ENCODE results near the gene DENND1C.

DENND1C gene

DNA sequence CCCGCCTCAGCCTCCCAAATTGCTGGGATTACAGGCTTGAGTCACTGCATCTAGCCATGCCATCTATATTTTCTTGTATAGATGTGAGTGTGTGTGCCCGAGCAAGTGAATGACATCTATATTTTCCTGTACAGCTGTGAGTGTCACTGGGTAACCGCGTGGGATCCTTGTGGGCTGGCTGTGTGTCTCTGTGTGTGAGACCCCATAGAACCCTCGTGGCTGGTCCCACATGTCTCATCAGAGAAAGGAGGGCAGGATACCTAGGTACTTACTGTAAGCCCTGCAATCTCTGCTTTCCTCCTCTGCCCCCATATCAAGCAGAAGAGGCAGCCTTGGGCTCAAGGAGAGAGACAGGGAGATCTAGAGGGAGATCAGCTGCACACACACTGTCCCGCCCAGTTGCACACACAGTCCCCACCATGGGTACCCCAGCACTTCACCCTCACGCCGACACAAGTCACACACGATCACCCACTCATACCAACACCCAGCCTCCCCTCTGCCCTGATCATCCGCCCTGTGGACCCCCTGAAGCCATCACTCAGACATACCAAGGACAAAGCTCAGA lies 655 bp downstream of the DENND1C start:
- DNase-seq (ENCODE audit: low read depth in 2 of 2, low spot score in 1 of 2): peak in 1 of 2 donors; percentile 30

DNA sequence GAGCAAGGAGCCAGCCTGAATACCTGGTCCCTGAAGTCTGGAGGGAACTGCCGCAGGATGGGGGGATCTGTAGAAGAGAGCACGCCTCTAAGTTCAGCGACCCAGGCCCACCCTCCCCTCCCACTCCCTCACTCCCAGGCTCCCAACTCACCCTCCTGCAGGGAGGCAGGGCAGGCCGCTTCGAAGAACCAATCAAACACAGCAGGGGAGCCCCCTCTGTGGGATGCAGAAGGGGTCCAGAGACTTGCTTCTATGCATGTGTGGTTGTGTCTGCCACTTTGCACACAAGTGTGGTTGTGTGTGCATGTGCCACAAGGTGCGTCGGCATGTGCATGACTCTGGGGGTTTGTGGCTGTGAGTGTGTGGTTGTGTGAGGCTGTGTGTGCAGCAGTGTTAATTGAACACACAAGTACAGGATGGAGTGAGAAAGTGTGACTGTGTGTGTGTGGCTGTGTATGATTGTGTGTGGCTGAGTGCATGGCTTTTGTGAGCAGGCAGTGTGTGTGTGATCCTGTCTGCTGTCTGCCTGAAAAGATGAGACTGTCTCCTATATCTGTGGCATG lies 1.7 kb downstream of the DENND1C start:
- DNase-seq (ENCODE audit: low read depth in 2 of 2, low spot score in 1 of 2): no peak

DNA sequence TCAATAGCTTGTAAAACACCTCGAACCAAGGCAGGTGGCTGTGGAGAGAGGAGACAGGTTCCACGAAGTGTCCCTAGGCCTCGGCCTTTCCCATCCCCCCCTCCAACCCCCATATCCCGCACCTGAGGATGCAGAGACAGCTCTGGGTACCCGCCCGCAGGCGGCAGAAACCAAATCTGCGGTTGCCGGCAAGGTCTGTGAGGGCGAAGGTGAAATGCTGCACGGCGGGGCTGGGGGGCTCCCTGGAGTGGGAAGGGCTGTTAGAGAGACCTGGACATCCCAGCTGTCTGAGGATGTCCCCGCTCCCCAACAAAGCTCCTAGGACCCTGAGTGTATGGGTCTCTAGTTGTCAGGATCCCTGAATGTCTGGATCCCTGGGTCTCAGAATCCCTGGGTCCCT lies 2.8 kb downstream of the DENND1C start:
- no peak for DNase-seq (ENCODE audit: low read depth in 2 of 2, low spot score in 1 of 2)

DNA sequence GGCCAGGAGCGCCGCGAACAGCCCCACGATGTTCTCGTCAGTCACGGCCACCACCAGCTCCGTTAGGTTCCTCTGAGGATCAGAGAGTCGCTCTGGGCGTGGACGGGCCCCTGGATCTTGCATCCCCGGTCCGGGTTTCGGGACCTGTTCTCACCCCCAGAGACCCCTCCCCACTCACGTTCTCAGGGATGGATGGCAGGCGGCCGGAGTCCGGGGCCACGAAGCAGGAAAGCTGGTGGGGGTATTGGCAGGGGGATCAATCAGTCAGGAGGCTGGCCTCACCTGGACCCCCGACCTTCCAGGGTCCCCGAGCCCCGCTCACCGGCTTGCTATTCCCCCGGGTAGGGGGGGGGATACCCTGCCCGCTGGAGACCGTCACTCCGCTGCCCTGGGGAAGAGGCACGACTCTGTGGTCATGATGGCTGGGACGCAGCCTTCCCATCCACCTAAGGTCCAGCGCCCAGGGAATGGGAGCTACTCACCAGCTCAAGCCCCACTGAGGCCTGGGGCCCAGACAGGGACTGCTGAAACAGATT lies 4.6 kb downstream of the DENND1C start:
- no peak for DNase-seq (ENCODE audit: low read depth in 2 of 2, low spot score in 1 of 2)

DNA sequence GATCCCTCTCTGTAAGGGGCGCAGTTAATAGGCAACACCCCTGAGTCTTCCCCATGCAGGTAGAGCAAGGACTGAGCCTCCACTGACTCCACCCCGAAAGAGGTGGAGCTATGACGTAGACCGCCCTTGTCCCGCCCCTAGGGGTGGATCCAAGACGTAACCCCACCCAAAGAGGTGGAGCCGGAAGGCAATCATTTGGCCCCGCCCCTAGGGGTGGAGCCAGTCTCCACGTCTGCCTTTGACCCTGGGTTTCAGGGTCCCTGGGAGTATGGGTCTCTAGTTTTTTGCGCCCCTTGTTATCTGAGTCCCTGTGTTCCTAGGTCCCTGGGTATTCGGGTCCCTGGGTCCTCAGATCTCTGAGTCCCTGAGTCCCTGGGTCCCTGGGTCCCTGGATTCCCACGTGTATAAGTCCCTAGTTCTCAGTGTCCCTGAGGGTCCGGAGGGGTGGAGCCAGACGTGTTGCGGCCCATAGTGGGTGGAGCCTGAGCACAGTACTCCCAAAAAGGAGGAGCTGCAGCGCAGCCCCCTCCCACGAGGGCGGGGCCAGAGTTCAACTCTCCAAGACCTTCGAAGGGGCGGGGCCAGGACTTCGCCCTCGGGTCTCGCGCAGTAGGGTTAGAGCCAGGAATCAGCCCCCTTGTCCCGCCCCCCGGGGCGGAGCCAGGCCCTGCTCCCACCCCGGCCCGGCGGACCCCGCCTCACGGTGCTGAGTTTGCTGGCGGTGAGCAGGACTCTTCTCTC lies 5.3 kb downstream of the DENND1C start:
- DNase-seq (ENCODE audit: low read depth in 2 of 2, low spot score in 1 of 2): peak in 1 of 2 donors; percentile 24

DNA sequence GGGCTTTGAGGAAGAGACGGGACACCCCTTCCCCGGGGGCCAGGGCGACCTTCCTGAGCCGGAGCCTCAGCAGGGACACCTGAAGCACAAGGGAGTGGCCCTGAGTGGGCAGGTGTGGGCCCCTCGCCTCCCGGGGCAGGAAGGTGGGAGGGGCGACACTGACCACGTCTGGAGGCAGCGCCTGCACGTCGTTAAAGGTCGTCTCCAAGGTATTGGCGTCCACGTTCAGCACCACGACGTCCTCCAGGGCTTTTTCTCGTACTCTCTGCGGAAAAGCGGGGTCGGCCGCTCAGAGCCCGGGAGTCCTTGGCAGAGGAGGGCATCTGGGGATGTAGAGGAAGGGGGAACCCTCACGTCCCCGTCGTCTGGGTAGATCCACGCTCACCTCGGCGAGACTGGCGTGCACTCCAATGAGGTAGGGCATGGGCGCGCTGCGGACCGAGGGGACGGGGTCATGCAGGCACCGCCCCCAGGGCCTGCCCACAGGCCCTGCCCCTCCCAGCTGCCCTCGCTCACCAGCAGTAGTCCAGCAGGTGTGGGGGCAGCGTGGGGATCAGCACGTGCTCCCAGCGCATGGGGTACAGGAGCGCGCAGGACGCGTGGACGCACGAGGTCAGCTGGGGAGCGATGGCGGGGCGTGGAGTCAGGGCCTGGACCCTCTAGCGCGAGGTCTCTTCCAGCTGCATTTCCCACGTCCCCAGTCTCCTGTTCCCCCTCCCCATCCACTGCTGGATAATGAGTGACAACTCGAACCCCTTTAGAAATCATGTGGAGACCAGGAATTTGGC lies 6.1 kb downstream of the DENND1C start:
- no peak for DNase-seq (ENCODE audit: low read depth in 2 of 2, low spot score in 1 of 2)

DNA sequence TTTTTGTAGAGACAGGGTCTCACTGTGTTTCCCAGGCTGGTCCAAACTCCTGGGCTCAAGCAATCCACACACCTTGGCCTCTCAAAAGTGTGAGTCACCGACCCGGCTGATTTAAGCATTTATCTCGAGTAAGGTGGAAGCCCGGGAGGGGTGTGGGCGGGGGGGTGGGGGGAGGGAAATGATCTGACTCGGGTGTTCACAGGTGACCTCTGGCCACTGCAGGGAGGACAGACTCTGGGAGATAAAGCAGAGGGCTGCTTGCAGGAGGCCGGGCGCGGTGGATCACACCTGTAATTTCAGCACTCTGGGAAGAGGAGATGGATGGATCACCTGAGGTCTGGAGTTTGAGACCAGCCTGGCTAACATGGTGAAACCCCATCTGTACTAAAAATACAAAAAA lies 7.9 kb downstream of the DENND1C start:
- no peak for DNase-seq (ENCODE audit: low read depth in 2 of 2, low spot score in 1 of 2)

DNA sequence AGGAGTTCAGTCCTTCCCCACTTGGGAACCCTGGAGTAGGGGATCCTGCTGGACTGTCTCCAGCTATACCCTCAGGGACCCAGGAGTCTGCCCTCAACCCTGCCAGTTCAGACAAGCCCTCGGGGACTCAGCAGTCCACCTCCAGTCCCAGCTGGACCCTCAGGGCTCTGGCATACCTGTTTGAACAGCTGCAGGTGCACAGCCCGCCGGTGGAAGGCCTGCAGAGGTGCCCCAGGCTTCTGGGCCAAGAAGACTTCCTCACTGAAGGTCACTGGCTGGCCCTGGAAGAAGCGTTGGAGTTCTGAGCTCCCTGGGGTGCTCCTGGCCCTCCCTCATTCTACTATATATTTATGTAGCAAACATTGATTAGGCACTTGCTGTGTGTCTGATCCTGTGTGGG lies 8.9 kb downstream of the DENND1C start:
- DNase-seq (ENCODE audit: low read depth in 2 of 2, low spot score in 1 of 2): no peak

DNA sequence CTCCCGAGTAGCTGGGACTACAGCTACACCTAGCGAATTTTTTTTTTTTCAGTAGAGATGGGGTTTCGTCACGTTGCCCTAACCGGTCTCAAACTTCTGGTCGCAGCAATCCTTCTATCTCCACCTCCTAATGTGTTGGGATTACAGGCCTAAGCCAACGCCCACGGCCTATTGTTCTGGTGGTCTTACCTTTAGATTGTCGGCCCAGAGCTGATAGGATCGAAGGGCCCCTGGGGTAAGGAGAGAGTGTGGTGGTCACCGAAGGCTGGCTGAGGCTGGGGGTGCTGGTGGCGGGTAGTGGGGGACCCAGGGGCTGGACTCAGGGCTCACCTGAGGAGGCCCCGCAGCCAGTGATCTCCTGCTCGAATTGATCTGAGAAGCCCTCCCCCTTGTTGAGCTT lies 10.5 kb downstream of the DENND1C start:
- no peak for DNase-seq (ENCODE audit: low read depth in 2 of 2, low spot score in 1 of 2)

DNA sequence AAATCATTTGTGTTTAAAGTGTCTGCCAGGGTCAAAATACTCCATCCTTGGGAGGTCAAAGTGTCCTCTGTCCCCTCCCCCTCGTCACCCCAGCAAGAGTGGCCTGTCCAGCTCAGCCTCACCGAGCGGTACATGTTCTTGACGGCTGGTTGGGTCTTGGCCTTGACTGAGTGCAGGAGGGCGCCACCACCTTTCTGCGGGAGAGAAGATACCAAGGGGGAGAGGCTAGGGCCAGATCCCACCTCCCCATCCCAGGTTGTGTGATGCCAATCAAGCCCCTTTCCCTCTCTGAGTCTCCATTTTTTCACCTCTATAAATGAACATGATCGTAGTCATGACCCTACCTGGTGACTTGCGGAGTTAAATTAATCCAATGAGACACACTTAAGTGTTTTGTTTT lies 11.4 kb downstream of the DENND1C start:
- no peak for DNase-seq (ENCODE audit: low read depth in 2 of 2, low spot score in 1 of 2)

DNA sequence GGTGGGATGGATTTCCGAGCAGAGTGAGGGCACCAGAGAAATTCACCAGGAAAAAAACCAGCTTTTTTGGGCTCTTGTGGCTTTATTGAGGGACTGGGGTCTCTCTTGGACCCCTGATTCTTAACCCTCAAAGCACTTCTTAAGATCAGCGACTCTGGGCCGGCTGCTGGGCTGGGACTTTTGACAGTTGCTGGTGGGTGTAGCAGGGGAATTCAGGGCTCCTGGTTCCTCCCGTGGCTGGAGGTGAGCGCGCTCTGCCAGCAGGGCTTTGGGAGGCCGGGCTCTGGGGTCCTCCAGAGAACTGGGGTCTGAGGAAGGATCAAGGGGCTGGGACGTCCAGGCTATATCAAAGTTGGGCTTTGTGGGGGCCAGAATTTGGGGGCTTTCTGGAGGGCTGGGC lies 14.2 kb downstream of the DENND1C start:
- DNase-seq (ENCODE audit: low read depth in 2 of 2, low spot score in 1 of 2): no peak

DNA sequence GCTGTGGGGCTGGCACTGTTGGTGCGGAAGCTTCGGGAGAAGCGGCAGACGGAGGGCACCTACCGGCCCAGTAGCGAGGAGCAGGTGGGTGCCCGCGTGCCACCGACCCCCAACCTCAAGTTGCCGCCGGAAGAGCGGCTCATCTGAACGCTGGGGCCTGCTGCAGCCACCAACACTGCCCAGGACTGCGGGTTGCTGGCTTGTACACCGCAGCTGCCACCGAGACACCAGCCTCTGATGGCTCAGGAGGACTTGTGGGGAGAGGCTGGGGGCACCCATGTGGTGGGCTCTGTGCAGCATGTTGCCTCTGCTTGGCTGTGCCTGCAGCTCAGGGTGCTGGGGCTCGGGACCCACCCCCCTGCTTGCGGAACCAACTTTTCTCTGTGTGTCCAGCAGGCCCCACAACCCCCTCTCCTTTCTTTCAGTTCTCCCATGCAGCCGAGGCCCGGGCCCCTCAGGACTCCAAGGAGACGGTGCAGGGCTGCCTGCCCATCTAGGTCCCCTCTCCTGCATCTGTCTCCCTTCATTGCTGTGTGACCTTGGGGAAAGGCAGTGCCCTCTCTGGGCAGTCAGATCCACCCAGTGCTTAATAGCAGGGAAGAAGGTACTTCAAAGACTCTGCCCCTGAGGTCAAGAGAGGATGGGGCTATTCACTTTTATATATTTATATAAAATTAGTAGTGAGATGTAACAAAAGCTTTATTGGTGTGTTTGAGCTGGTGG lies 14.9 kb downstream of the DENND1C start:
- DNase-seq (ENCODE audit: low read depth in 2 of 2, low spot score in 1 of 2): no peak

DNA sequence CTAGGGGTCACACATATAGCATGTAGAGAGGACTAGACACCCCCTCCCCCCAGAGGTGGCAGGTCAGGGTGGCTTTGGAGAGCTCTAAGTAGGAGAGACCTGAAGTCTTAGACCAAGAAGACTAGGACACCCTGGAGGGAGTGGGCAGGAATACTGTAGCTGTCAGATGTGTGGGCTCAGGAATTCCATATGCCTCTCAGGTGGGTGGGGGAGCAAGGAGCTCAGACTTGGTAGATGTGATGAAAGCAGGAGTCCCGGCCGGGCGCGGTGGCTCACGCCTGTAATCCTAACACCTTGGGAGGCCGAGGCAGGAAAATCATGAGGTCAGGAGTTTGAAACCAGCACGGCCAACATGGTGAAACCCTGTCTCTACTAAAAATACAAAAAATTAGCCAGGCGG lies 15.9 kb downstream of the DENND1C start:
- no peak for DNase-seq (ENCODE audit: low read depth in 2 of 2, low spot score in 1 of 2)

DNA sequence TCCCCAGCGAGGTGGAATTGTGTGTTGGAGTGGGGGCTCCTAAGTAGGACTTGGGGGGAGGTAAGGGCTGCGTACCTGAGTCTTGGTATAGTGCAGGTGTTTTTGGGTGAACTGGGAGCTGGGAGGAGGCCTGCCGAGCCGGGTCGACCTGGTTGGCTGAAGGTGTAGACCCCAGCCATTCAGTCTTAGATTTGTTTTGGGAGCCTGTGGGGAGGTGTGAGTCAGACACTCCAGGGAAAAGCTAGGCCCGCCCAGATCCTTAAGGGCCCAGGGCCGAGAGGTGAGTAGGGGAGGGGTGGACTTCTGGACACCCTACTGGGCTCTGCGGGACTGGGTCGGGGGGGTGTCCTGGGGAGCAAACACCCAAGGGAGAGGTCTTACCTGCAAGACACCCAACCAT lies 16.6 kb downstream of the DENND1C start:
- DNase-seq (ENCODE audit: low read depth in 2 of 2, low spot score in 1 of 2): no peak

DNA sequence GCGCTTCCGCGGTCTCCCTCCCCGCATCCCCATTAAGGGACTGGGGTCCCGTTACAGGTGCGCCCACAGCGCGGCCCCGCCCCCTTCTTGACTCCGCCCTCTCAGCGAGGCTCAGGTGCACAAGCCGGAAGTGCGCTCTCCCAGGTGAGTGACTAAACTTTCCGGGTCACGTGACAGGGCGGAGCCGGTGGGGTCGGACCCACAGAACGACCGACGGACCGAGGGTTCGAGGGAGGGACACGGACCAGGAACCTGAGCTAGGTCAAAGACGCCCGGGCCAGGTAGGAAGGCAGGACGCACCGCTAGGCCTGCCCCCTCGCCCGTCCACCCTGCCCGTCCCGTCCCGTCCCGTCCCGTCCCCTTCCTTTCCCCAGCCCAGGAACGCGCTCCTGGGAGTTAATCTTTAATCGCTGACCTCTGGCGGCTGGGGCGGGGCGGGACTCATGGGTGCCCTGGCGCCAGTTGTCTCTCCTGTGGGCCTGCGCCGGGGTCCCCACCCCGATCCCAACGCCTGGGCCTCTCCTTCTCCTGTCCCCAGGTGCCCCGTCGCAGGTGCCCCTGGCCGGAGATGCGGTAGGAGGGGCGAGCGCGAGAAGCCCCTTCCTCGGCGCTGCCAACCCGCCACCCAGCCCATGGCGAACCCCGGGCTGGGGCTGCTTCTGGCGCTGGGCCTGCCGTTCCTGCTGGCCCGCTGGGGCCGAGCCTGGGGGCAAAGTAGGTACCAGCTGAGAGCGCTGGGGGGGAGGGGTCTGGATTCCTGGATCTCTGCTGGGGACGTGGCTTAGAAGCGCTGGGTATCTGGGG lies 17.3 kb downstream of the DENND1C start, which contains the start of gene CRB3:
TSS of gene CRB3 (plus strand) at position 202 of the 804 bp plus-strand sequence. CDS start at position 633, 431 bp downstream.
- DNase-seq (ENCODE audit: low read depth in 2 of 2, low spot score in 1 of 2): peak in 1 of 2 donors; percentile 19

DNA sequence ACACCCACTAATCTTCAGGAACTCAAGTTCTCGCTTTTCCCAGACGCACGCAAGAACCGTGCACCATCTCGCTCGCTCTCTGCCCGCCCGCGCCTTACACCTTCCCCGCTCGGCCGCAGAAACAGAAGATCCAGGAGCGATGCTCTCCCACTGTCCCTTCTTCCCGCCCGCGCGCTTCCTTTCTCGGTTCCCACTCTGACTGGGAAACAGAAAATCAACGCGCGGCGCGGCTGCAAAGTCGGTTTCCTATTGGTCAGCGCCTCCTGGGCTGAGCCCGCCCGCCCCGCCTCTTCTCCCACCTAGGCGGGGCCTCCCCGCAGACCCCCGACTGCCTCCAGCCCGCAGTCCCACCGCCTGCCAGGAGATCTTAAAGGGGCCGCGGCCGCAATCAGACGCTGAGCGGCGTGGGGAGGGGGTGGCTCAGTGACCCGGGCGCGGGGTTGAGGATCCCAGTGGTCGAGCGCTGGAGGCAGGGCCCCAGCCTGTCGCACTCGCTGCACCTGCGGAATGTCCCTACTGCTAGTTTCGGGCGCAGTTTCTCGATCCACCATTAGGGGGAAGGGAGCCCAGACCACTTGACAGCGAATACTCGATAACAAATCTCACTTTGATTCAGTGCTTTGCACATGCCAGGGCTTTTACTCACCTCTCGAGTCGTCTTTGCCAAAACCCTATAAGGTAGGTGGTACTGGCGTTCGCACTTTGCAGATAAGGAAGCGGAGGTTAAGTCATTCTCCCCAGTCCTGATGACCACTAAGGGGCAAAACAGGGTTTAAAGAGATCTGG lies 21.3 kb downstream of the DENND1C start:
- peak; percentile 92 to 93 for DNase-seq (ENCODE audit: low read depth in 2 of 2, low spot score in 1 of 2)

DNA sequence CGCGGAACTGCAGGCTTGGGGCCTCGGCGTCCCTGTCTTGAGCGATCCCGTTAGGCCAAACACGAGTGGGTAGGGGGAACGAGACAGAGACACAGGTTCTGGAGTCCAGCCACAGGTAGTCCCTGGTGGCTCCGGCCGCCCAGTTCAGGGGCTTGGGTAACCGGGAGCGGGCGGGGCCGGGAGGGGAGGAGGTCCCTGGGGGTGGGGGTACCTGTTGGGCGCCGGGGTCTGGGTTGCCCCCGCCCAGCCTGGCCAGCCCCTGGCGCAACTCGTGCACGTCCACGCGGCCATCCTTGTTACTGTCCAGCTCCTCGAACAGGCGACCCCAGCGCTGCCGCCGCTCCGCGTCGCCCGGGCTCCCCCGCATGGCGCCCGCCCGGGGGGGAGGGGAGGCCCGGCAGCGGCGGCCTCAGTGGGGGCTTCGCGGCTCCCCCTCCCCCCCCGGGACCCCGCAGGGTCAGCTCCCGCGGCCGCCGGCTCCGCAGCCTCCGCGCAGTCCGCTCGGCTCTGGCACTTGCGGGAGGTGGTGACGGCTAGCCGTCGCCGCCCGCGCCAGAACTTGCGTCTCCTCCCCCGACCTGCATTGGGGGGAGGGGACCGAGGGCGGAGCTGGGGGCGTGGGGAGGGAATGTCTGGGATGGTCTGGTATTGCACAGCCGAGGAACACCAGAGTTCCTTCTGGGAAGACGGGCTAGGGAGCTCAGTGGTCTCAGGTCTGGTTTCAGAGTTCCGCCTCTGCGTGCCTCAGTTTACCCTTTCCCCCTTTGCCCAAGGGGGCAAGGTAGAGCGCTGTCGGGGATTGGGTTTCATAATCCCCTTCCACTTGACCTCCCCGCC lies 22.1 kb downstream of the DENND1C start, which contains the start of gene SLC25A23:
TSS of gene SLC25A23 (minus strand) at position 531 of the 837 bp plus-strand sequence. CDS start at position 367, 164 bp downstream.
- peak; percentile 22 to 24 for DNase-seq (ENCODE audit: low read depth in 2 of 2, low spot score in 1 of 2)

DNA sequence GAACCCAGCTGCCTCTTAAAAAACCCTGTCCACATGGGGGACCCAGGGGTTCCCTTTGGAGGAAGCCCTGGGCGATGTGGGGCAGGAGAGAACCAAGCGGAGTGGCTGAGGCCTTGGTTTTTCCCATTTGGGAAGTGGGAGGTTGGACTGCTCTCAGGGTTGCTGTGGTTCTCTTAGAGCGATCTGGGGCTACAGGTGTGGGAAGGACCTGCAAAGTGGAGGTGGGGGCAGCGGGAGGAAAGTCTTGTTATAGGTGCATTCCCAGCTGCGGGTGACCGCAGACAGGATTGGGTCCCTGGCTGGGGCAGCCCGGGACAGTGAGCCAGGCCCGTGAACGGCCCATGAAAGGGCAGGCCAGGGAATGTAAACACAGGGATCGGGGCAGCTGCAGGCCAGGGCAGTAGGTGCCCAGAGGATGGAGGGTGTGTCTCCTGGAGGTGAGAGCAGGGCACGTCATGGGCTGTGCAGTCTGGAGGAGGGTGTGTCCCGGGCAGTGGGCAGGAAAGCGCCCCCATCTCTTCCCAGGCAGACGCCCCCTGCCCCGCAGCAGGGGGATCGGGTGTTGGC lies 22.8 kb downstream of the DENND1C start:
- DNase-seq (ENCODE audit: low read depth in 2 of 2, low spot score in 1 of 2): no peak

Measured in stimulated activated CD8-positive, alpha-beta memory T cell treated with anti-CD3 and anti-CD28 coated beads, Interleukin-4, amount 100 ng/mL, for 4 hours (primary cell).